Activated CD4-positive, alpha-beta T cell treated with anti-CD3 and anti-CD28 coated beads for 1 hour (primary cell): ENCODE data around the gene OR4Q2.
"Not testable (repeated sequence)": the region's sequence is repeated elsewhere in the genome, so short reads cannot be mapped to it uniquely, and the experiment has no call there.

Experiments used
- DNase-seq: peaks from one replicate; pipeline ENCODE4 v3.0.0-alpha.2; 2020

The OR4Q2 gene

DNA sequence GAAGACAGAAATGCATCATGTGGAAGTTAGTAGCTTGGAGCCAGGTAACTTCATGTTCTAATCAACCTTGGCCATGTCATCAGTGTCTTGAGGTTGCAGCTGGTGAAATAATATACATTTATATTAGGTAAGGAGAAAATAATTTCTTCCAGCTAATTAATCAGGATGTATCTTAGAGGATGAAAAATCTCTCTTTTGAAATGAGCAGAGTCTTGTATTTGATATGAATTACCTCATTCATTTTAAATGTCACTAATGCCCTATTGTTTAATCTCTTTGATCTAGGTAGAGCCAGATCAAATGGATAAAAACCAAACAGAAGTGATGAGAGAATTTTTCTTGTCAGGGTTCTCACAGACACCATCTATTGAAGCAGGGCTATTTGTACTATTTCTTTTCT, at the start of gene OR4Q2:
Gene OR4Q2, plus strand, starts transcription at position 301 of the 400 bp plus-strand sequence.
- DNase-seq, result no peak

- DNase-seq, result not testable (repeated sequence)
Measured at GRCh38 chr14:19969735-19970134, 32.2 kb upstream of the OR4Q2 start.

GRCh38 chr14:19974844-19975243, 27.1 kb upstream of the OR4Q2 start:
- DNase-seq, result no peak

- no peak for DNase-seq
Measured at GRCh38 chr14:19975291-19975690, 26.7 kb upstream of the OR4Q2 start, which contains the start of gene OR4K15. OR4K15 (plus strand) TSS chr14:19975591; CDS start chr14:19975591, 0 bp downstream.

DNA sequence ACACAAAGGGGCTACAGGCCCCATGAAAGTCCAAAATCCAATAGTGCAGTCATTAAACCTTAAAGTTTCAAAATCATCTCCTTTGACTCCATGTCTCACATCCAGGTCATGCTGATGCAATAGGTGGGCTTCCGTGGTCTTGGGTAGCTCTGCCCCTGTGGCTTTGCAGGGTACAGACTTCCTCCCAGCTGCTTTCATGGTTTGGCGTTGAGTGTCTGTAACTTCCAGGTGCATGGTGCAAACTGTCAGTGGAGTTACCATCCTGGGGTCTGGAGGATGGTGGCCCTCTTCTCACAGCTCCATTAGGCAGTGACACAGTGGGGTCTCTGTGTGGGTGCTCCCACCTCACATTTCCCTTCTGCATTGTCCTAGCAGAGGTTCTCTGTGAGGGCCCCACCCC, 8.5 kb upstream of the OR4Q2 start:
- no peak for DNase-seq

GRCh38 chr14:20002319-20002718, 356 bp downstream of the OR4Q2 start:
- DNase-seq, result no peak

DNA sequence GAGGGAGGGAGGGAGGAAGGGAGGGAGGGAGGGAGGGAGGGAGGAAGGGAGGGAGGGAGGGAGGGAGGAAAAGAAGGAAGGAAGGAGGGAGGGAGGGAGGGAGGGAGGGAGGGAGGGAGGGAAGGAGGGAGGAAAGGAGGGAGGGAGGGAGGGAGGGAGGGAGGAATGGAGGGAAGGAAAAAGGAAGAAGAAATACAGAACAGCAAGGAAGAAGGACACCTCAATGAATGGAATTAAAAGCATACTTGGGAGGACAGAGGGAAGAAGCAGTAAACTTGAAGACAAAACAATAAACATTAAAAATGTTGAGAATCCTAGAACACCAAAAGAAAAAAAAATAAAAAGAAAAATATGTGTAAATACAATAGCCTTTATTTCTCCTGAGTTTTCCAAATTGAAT, 6.2 kb downstream of the OR4Q2 start:
- DNase-seq, result no peak

GRCh38 chr14:20019257-20019865, 17.4 kb downstream of the OR4Q2 start, which contains the start of gene OR4K14:
OR4K14 (minus strand) TSS chr14:20019307; CDS start chr14:20015193, 4,114 bp downstream.
- no peak for DNase-seq

DNA sequence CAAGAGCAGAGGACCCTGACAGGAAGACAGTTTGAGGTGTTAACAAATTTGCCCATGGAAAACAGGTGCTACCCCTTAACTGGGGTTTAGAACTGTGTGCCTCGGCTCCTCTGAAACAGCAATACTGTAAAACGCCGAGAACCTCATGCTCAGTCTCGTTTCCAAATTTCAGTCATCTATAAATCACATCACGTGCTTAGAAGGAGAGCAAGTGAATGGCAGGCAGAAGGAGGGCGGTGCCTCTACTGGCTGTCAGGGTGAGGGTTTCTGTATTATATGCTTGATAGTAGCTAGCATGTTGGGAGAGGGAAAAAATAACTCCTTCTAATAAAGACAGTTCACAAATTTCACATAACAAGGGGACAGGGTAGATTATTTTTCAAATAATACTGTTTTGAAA, 29.1 kb downstream of the OR4Q2 start:
- no peak for DNase-seq

DNA sequence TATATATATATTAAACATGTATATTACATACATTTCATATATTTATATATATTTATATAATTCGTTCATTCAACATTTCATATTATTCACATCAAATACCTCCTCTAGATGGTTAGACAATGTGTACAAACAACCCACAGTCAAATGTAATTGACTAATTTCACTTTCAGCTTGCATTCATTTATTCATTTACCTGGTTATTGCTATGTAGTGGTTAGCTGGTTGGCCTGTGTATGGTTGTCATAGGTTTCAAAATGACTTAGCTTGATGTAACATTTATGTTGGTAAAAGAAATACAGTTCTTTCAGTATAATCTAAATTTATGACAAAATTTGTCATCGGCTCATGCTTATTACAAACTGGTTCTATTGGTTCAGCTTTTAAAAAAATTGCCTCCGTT, 33.5 kb downstream of the OR4Q2 start:
- DNase-seq, result no peak

DNA sequence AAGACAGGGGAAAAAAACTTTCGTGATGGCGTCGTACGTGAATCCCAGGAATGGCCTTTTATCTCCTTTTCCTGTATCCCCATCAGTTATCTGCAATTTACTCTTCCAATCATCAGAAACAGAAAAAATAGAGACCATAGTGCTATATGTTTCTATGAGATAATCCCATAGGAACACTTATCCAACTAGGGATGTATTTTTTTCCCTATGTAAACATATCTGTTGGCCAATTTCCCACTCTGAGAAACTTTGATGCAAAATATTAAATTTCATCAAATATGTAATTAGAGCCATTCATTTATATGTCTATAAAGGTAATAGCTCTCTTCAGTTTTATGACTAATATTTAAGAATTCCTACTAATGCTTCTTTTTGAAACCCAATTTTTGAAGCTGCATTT, 34.0 kb downstream of the OR4Q2 start, which contains the start of gene OR4K13:
Gene OR4K13, minus strand, starts transcription at position 101 of the 400 bp plus-strand sequence. CDS start 1,280 bp downstream, outside the sequence.
- no peak for DNase-seq

- DNase-seq, result no peak
Measured at GRCh38 chr14:20044243-20044642, 42.3 kb downstream of the OR4Q2 start.

DNA sequence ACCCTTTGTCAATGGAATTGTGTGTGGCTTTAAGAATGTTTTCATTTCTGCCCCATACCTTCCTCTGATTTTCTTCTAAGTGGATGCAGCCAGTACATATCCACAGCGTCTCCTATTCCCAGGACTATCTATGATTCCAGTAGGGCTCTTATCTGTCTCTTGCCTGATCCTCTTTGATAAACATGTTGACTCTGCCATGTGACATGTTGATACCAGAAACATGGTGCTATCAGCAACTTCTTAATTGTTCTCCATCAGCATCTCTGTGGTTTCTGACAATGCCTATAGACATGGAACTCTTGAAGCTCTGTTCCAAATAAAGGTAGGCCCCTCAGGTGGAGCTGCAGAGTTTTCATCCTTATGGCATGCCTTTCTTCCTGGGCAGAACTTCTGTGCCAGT, 46.2 kb downstream of the OR4Q2 start:
- no peak for DNase-seq
